Muscle of leg (tissue), 11 donors: Measurements from ENCODE around the gene C5orf58. TPM values are rescaled to one million over a fixed set of nuclear protein-coding genes. Genes with fewer than 3 reads are reported as not detected.
"Not testable (repeated sequence)": the region's sequence is repeated elsewhere in the genome, so short reads cannot be mapped to it uniquely, and the experiment has no call there.

Source experiments
- DNase-seq: peaks from one replicate; pipeline ENCODE4 v3.0.0; 2013
- H3K27ac ChIP-seq: one replicate; pipeline ENCODE4 v1.5.1; 2013; ENCODE audit warnings: mild to moderate bottlenecking, low read length, control low read depth
- H3K27me3 ChIP-seq: one replicate; pipeline ENCODE4 v1.6.1; 2013; ENCODE audit warnings: low read length; ENCODE audit not compliant: control insufficient read depth, insufficient read depth
- H3K36me3 ChIP-seq: one replicate; pipeline ENCODE4 v1.6.1; 2013; ENCODE audit warnings: low read length; ENCODE audit not compliant: control insufficient read depth, insufficient read depth
- H3K4me1 ChIP-seq: one replicate; pipeline ENCODE4 v1.6.1; 2013; ENCODE audit warnings: low read length; ENCODE audit not compliant: control insufficient read depth, insufficient read depth
- H3K4me3 ChIP-seq: one replicate; pipeline ENCODE4 v1.5.1; 2013; ENCODE audit warnings: low read length, control low read depth
- H3K9me3 ChIP-seq: replicated peaks from 2 replicates; pipeline ENCODE4 v1.6.1; 2013; ENCODE audit warnings: low read depth, low read length; ENCODE audit not compliant: control insufficient read depth
- WGBS: methylation state at CpG from one replicate; pipeline ENCODE4 v1.1.5; 2013; ENCODE audit warnings: missing lambda C conversion rate; ENCODE audit not compliant: insufficient coverage; 5-methylcytosine and 5-hydroxymethylcytosine counted together
- polyA plus RNA-seq, 8 donors: library from polyadenylated mRNA; unstranded; fragments of 120-200 nt; gene quantifications; one replicate each; pipeline versions ENCODE4 v1.2.1 to v1.2.3, GENCODE V29; 2013; ENCODE audit warnings: inconsistent platforms in 1 of 8, low replicate concordance in 1 of 8; ENCODE audit not compliant: insufficient read length in 8 of 8, insufficient read depth in 1 of 8
- total RNA-seq: library from RNA; stranded (reverse); fragments of 120-200 nt; gene quantifications from one replicate; pipeline ENCODE4 v1.2.4, GENCODE V29; 2013

The C5orf58 gene
- total and polyA plus RNA-seq, 9 donors: 0.18 to 0.34 (median 0.24) TPM; not detected in 4

DNA sequence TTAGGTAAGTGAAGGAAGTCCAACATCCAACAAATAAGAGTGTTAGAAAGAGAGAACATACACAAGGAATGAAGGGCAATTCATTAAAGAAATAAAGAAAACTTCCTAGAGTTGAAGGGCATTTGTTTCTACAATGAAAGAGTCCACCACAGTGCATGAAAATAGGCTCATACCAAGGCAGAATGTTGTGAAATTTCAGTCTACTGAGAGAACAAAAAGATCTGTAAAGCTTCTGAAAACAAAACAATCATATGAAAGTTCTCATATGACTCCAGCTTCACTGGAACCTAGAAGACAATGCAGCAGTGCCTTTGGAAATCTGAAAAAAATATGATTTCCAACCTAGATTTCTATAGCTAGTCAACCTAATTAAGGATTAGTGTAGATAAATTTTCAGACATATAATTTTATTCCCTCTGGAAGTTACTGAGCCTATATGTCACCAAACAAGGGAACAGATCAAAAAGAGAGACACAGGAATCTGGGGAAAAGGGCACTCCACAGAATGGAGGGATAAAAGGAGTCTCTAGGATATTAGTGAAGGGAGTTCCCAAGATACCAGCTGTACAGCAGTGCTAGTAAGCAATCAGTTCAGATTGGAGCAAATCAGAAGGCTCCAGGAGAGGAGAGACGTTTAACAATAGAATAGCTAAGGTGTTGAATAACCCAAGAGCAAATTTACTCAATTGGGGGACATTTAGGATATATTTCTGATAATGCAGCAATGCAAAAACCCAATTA lies 5.8 kb downstream of the C5orf58 start:
- H3K36me3 ChIP-seq: no peaks in the 10 kb centered on the region
- H3K27ac ChIP-seq: no peak overlapping the region
- WGBS: no CpG with 5 or more reads among the region's 1 CpG

DNA sequence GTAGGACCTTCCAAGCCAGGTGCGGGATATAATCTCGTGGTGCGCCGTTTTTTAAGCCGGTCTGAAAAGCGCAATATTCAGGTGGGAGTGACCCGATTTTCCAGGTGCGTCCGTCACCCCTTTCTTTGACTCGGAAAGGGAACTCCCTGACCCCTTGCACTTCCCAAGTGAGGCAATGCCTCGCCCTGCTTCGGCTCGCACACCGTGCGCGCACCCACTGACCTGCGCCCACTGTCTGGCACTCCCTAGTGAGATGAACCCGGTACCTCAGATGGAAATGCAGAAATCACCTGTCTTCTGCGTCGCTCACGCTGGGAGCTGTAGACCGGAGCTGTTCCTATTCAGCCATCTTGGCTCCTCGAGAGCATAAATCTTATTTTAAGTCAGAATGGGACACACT lies 12.7 kb downstream of the C5orf58 start:
- not testable (repeated sequence) for H3K27me3 ChIP-seq, H3K4me1 ChIP-seq, H3K9me3 ChIP-seq, H3K4me3 ChIP-seq, H3K36me3 ChIP-seq, DNase-seq, H3K27ac ChIP-seq
- no CpG with 5 or more reads among the region's 23 CpGs for WGBS

More for the DNA sequence above, 5.8 kb downstream of the C5orf58 start:
- Histone ChIP-seq H3K4me1 (no peaks in the 10 kb centered on the region), H3K4me3 (no peak overlapping the region), H3K9me3 (no peaks in the 10 kb centered on the region), H3K27me3 (no peaks in the 10 kb centered on the region)
- DNase-seq: no peak

DNA sequence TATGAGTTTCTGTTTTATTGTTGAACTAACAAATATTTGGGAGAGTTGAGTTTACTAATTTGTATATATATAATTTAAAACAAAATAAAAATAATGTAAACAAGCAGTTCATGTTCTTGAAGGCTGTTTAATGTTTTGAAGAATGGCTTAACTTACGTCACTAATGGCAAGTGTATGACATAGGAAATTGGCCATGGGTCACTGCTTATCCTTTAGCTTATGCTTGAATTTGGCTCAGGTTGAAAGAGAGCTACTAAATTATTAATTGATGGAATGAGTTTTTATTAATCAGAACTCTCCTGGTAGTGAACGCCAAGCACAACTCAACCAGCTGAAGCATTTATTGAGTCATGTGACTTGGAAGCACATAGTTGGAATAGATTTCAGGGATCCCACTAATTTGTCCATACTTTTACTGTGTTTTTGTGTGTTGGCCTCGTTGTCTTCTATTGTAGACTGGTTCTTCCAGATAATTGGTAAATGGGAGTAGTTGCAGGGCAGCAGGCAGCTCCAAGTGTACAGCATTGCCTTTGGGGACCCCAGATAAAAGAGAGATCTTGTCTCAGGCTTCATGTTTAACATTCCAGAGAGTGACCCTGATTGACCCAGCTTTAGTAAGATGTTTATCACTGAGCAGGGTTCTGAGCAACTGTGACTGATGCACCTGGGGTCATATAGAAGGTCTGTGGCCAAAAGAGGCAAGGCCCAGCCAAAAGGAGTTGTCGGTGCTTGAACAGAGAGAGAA lies 13.5 kb downstream of the C5orf58 start:
- Histone ChIP-seq H3K4me3 (no peak overlapping the region), H3K27ac (no peak overlapping the region), H3K36me3 (no peaks in the 10 kb centered on the region), H3K9me3 (no peaks in the 10 kb centered on the region), H3K4me1 (no peaks in the 10 kb centered on the region), H3K27me3 (no peaks in the 10 kb centered on the region)
- WGBS: 40% methylated on average over 1 of the region's 4 CpGs
- no peak for DNase-seq

- no peak overlapping the region for H3K27ac ChIP-seq
- H3K36me3 ChIP-seq: no peaks in the 10 kb centered on the region
Observed at GRCh38 chr5:170247363-170247762, 14.6 kb downstream of the C5orf58 start.

DNA sequence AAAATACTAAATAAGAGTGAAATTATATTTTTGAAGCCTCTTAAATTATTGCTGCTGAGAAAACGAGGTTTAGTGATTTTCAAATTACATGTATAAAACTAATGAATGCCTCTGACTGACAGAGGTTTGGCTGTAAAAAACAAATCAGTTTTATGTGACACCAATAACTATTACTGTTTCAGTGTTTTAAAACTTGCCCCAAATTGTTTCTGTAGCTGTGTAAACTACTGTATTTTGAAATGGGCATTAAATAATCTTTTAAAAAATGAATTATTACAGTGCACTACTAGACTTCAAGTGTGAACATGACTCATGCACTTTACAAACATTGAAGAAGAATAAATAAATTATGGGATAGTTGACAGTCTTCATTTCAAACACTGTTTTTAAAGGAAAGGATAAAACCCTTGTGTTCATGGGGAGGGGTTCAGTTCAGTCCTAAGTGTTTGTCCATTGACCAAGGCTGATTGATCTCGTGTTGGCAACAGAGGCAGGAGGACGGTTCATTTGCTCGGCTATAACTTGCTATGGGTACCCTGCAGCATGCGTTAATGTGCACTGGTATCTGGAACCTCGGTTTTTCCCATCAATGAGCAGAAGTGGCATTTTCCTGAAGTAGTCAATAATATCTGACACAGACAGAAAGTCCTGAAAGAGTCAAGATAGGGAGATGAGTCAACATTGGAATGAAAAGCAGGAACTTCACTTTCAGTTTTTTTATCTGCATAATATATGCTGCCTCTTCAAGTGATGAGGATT lies 15.6 kb downstream of the C5orf58 start:
- H3K4me1 ChIP-seq: peaks cover 2% of the 10 kb centered on the region
- H3K27ac ChIP-seq: no peak overlapping the region
- H3K9me3 ChIP-seq: no peaks in the 10 kb centered on the region
- H3K4me3 ChIP-seq: no peak overlapping the region
- H3K27me3 ChIP-seq: no peaks in the 10 kb centered on the region
- no peak for DNase-seq
- 93% methylated on average over 5 of the region's 6 CpGs for WGBS
- H3K36me3 ChIP-seq: no peaks in the 10 kb centered on the region

More at GRCh38 chr5:170247363-170247762, 14.6 kb downstream of the C5orf58 start:
- H3K4me3 ChIP-seq: no peak overlapping the region
- no peaks in the 10 kb centered on the region for H3K27me3 ChIP-seq
- no peaks in the 10 kb centered on the region for H3K4me1 ChIP-seq
- WGBS: 30% methylated on average over 2 of the region's 2 CpGs
- DNase-seq: peak; percentile 77
- H3K9me3 ChIP-seq: no peaks in the 10 kb centered on the region

DNA sequence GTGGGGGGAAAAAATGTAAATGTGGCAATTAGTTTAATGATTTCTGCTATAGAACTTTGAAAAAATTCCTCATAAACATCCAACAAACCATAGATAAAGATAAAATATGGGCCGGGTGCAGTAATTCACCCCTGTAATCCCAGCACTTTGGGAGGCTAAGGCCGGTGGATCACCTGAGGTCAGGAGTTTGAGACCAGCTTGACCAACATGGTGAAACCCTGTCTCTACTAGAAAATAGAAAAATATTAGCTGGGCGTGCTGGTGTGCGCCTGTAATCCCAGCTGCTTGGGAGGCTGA lies 16.1 kb downstream of the C5orf58 start:
- not testable (repeated sequence) for H3K9me3 ChIP-seq, H3K36me3 ChIP-seq, H3K4me3 ChIP-seq, DNase-seq, H3K27ac ChIP-seq, H3K27me3 ChIP-seq, H3K4me1 ChIP-seq
- WGBS: 100% methylated on average over 1 of the region's 4 CpGs

DNA sequence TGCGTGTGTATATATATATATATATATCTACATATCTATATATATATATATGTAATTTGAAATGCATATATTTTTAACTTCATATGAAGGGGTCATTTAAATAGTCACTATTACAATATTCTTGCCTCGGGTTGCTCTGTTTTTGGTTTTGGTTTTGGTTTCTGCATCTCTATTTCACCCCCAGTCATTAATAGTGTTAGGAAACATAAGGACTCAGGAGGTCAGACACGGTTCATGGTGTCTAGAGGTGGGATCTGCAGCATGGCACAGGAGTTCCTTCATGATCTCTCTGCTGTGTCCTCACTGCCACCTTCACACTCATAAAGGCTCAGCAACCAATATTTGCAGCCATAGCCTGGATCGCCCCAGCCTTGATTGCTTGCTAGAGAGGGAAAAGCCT lies 16.6 kb downstream of the C5orf58 start:
- H3K27ac ChIP-seq: no peak overlapping the region
- H3K27me3 ChIP-seq: peaks cover 3% of the 10 kb centered on the region
- DNase-seq: no peak
- no peaks in the 10 kb centered on the region for H3K9me3 ChIP-seq
- WGBS: no CpG with 5 or more reads among the region's 4 CpGs
- H3K4me1 ChIP-seq: peaks cover 2% of the 10 kb centered on the region
- no peaks in the 10 kb centered on the region for H3K36me3 ChIP-seq
- H3K4me3 ChIP-seq: no peak overlapping the region

- Histone ChIP-seq H3K27ac (no peak overlapping the region), H3K4me3 (no peak overlapping the region), H3K4me1 (peaks cover 2% of the 10 kb centered on the region), H3K36me3 (no peaks in the 10 kb centered on the region), H3K9me3 (no peaks in the 10 kb centered on the region), H3K27me3 (peaks cover 5% of the 10 kb centered on the region)
- no CpG with 5 or more reads among the region's 3 CpGs for WGBS
- no peak for DNase-seq
Observed at GRCh38 chr5:170250810-170251317, 18.1 kb downstream of the C5orf58 start.

DNA sequence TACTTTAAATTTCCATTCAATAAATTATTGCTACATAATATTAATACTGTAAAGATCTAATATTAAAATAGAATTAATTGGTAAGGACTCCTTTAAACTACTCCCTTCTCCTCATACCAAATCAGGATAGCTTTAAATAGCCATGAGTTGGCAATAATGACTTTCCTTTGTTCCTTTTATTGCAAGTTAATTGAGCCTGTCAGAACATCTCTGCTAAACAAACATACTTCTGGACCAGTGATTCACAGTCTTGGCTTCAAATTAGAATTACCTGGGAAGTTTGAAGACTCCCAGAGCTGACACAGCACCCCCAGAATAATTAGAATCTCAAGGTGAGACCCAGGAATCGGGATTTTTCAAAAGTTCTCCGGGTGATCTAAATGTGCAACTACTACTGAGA lies 18.7 kb downstream of the C5orf58 start:
- Histone ChIP-seq H3K4me3 (no peak overlapping the region), H3K36me3 (no peaks in the 10 kb centered on the region), H3K27me3 (peaks cover 5% of the 10 kb centered on the region), H3K4me1 (peaks cover 5% of the 10 kb centered on the region), H3K27ac (no peak overlapping the region), H3K9me3 (no peaks in the 10 kb centered on the region)
- DNase-seq: no peak
- 60% methylated on average over 1 of the region's 2 CpGs for WGBS

- no peak for DNase-seq
- no peaks in the 10 kb centered on the region for H3K9me3 ChIP-seq
- peaks cover 5% of the 10 kb centered on the region for H3K27me3 ChIP-seq
- WGBS: no CpG with 5 or more reads among the region's 3 CpGs
- peaks cover 10% of the 10 kb centered on the region for H3K4me1 ChIP-seq
- no peaks in the 10 kb centered on the region for H3K36me3 ChIP-seq
- no peak overlapping the region for H3K4me3 ChIP-seq
- no peak overlapping the region for H3K27ac ChIP-seq
Observed at GRCh38 chr5:170252109-170252508, 19.3 kb downstream of the C5orf58 start.
